Measurements from ENCODE around the gene C4B.
"Not testable (repeated sequence)": the region's sequence is repeated elsewhere in the genome, so short reads cannot be mapped to it uniquely, and the experiment has no call there.

C4B gene

GRCh38 chr6:32009537-32009936 is 5.1 kb upstream of the C4B start:
- H3K4me3 ChIP-seq (ENCODE audit: control insufficient read depth in 1 of 7, extremely low read depth in 1 of 7, insufficient read depth in 4 of 7, low read depth in 2 of 7, low read length in 6 of 7); H3K9me3 ChIP-seq (ENCODE audit: control extremely low read depth in 1 of 5, control insufficient read depth in 4 of 5, insufficient read depth in 2 of 5, low read depth in 1 of 5, low read length in 4 of 5); POLR2A ChIA-PET; CTCF ChIA-PET; H3K27ac ChIP-seq (ENCODE audit: insufficient read depth in 1 of 2, low read depth in 1 of 2, low read length in 2 of 2, poor library complexity in 1 of 2, severe bottlenecking in 2 of 2); DNase-seq; H3K27me3 ChIP-seq (replicated peaks in 2 of 5; ENCODE audit: control insufficient read depth in 4 of 5, insufficient read depth in 5 of 5, low read length in 4 of 5); H3K4me1 ChIP-seq (ENCODE audit: control extremely low read depth in 1 of 4, control insufficient read depth in 4 of 4, insufficient read depth in 4 of 4, low read length in 3 of 4); H3K36me3 ChIP-seq (ENCODE audit: control insufficient read depth in 4 of 4, insufficient read depth in 4 of 4, low read length in 3 of 4): not testable (repeated sequence)
- 86% methylated on average over 1 of the region's 12 CpGs for WGBS (ENCODE audit: insufficient coverage)

DNA sequence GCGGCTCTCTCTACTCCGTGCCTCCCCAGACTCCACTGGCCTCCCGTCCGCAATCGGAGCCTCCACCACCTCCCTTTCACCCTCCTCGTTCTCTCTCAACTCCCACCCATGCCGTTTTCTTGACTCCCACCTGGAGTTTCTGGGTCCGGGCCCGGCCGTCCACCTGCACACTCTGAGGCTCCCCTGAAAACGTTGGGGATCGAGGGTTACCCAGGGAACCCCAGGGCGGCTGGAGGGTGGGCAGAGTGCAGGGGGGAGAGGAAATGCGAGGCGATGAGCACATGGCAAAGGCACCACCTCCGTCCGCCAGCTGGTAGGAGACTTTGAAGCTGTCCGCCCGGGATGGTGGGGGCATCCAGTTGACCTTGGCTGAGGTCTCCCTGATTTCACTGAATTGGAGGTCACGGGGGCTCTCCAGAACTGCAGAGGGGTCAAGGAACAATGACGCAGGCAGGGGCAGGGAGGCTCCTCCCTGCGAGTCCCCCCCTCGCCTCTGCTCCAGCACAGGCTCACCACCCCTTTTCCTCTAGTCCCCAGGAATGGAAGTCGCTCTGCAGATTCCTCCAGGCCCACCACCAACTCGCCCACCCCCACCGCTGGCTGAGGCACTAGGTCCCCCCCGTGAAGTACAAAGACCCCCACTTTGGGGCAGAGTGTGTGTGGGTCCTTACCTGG is 3.6 kb upstream of the C4B start:
- H3K36me3 ChIP-seq (ENCODE audit: control insufficient read depth in 4 of 4, insufficient read depth in 4 of 4, low read length in 3 of 4); POLR2A ChIA-PET; DNase-seq; H3K4me1 ChIP-seq (ENCODE audit: control extremely low read depth in 1 of 4, control insufficient read depth in 4 of 4, insufficient read depth in 4 of 4, low read length in 3 of 4); H3K27ac ChIP-seq (ENCODE audit: insufficient read depth in 1 of 2, low read depth in 1 of 2, low read length in 2 of 2, poor library complexity in 1 of 2, severe bottlenecking in 2 of 2); H3K9me3 ChIP-seq (ENCODE audit: control extremely low read depth in 1 of 5, control insufficient read depth in 4 of 5, insufficient read depth in 2 of 5, low read depth in 1 of 5, low read length in 4 of 5); H3K27me3 ChIP-seq (replicated peaks in 2 of 5; ENCODE audit: control insufficient read depth in 4 of 5, insufficient read depth in 5 of 5, low read length in 4 of 5); H3K4me3 ChIP-seq (ENCODE audit: control insufficient read depth in 1 of 7, extremely low read depth in 1 of 7, insufficient read depth in 4 of 7, low read depth in 2 of 7, low read length in 6 of 7); CTCF ChIA-PET: not testable (repeated sequence)
- no CpG with 5 or more reads among the region's 27 CpGs for WGBS (ENCODE audit: insufficient coverage)

GRCh38 chr6:32012941-32013617 is 1.5 kb upstream of the C4B start:
- DNase-seq; POLR2A ChIA-PET; H3K27ac ChIP-seq (ENCODE audit: insufficient read depth in 1 of 2, low read depth in 1 of 2, low read length in 2 of 2, poor library complexity in 1 of 2, severe bottlenecking in 2 of 2); H3K36me3 ChIP-seq (ENCODE audit: control insufficient read depth in 4 of 4, insufficient read depth in 4 of 4, low read length in 3 of 4); CTCF ChIA-PET; H3K4me3 ChIP-seq (ENCODE audit: control insufficient read depth in 1 of 7, extremely low read depth in 1 of 7, insufficient read depth in 4 of 7, low read depth in 2 of 7, low read length in 6 of 7); H3K4me1 ChIP-seq (ENCODE audit: control extremely low read depth in 1 of 4, control insufficient read depth in 4 of 4, insufficient read depth in 4 of 4, low read length in 3 of 4); H3K27me3 ChIP-seq (replicated peaks in 2 of 5; ENCODE audit: control insufficient read depth in 4 of 5, insufficient read depth in 5 of 5, low read length in 4 of 5); H3K9me3 ChIP-seq (ENCODE audit: control extremely low read depth in 1 of 5, control insufficient read depth in 4 of 5, insufficient read depth in 2 of 5, low read depth in 1 of 5, low read length in 4 of 5): not testable (repeated sequence)
- 100% methylated on average over 3 of the region's 17 CpGs for WGBS (ENCODE audit: insufficient coverage)

- WGBS (ENCODE audit: insufficient coverage) = no CpG with 5 or more reads among the region's 5 CpGs
- H3K9me3 ChIP-seq (ENCODE audit: control extremely low read depth in 1 of 5, control insufficient read depth in 4 of 5, insufficient read depth in 2 of 5, low read depth in 1 of 5, low read length in 4 of 5); H3K4me3 ChIP-seq (ENCODE audit: control insufficient read depth in 1 of 7, extremely low read depth in 1 of 7, insufficient read depth in 4 of 7, low read depth in 2 of 7, low read length in 6 of 7); H3K36me3 ChIP-seq (ENCODE audit: control insufficient read depth in 4 of 4, insufficient read depth in 4 of 4, low read length in 3 of 4); DNase-seq; H3K27me3 ChIP-seq (replicated peaks in 2 of 5; ENCODE audit: control insufficient read depth in 4 of 5, insufficient read depth in 5 of 5, low read length in 4 of 5); H3K27ac ChIP-seq (ENCODE audit: insufficient read depth in 1 of 2, low read depth in 1 of 2, low read length in 2 of 2, poor library complexity in 1 of 2, severe bottlenecking in 2 of 2); H3K4me1 ChIP-seq (ENCODE audit: control extremely low read depth in 1 of 4, control insufficient read depth in 4 of 4, insufficient read depth in 4 of 4, low read length in 3 of 4); POLR2A ChIA-PET; CTCF ChIA-PET: not testable (repeated sequence)
These were observed 857 bp upstream of the C4B start for GRCh38 chr6:32013738-32014137.

GRCh38 chr6:32022100-32022499 is 7.5 kb downstream of the C4B start:
- CTCF ChIA-PET; H3K36me3 ChIP-seq (ENCODE audit: control insufficient read depth in 4 of 4, insufficient read depth in 4 of 4, low read length in 3 of 4); POLR2A ChIA-PET; H3K4me3 ChIP-seq (ENCODE audit: control insufficient read depth in 1 of 7, extremely low read depth in 1 of 7, insufficient read depth in 4 of 7, low read depth in 2 of 7, low read length in 6 of 7); H3K4me1 ChIP-seq (ENCODE audit: control extremely low read depth in 1 of 4, control insufficient read depth in 4 of 4, insufficient read depth in 4 of 4, low read length in 3 of 4); H3K9me3 ChIP-seq (ENCODE audit: control extremely low read depth in 1 of 5, control insufficient read depth in 4 of 5, insufficient read depth in 2 of 5, low read depth in 1 of 5, low read length in 4 of 5); H3K27me3 ChIP-seq (replicated peaks in 2 of 5; ENCODE audit: control insufficient read depth in 4 of 5, insufficient read depth in 5 of 5, low read length in 4 of 5); H3K27ac ChIP-seq (ENCODE audit: insufficient read depth in 1 of 2, low read depth in 1 of 2, low read length in 2 of 2, poor library complexity in 1 of 2, severe bottlenecking in 2 of 2); DNase-seq: not testable (repeated sequence)
- no CpG with 5 or more reads among the region's 10 CpGs for WGBS (ENCODE audit: insufficient coverage)

DNA sequence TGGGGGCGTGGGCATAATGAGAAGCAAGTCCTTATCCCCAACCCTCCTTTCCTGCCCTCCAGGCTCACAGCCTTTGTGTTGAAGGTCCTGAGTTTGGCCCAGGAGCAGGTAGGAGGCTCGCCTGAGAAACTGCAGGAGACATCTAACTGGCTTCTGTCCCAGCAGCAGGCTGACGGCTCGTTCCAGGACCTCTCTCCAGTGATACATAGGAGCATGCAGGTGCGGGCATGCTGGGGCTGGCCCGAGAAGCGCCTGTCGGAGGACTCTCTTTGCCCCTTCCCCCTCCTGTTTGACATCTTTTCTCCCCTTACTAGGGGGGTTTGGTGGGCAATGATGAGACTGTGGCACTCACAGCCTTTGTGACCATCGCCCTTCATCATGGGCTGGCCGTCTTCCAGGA is 14.0 kb downstream of the C4B start:
- POLR2A ChIA-PET; DNase-seq; H3K4me3 ChIP-seq (ENCODE audit: control insufficient read depth in 1 of 7, extremely low read depth in 1 of 7, insufficient read depth in 4 of 7, low read depth in 2 of 7, low read length in 6 of 7); H3K4me1 ChIP-seq (ENCODE audit: control extremely low read depth in 1 of 4, control insufficient read depth in 4 of 4, insufficient read depth in 4 of 4, low read length in 3 of 4); H3K27ac ChIP-seq (ENCODE audit: insufficient read depth in 1 of 2, low read depth in 1 of 2, low read length in 2 of 2, poor library complexity in 1 of 2, severe bottlenecking in 2 of 2); H3K9me3 ChIP-seq (ENCODE audit: control extremely low read depth in 1 of 5, control insufficient read depth in 4 of 5, insufficient read depth in 2 of 5, low read depth in 1 of 5, low read length in 4 of 5); H3K27me3 ChIP-seq (replicated peaks in 2 of 5; ENCODE audit: control insufficient read depth in 4 of 5, insufficient read depth in 5 of 5, low read length in 4 of 5); H3K36me3 ChIP-seq (ENCODE audit: control insufficient read depth in 4 of 4, insufficient read depth in 4 of 4, low read length in 3 of 4); CTCF ChIA-PET: not testable (repeated sequence)
- 67% methylated on average over 2 of the region's 10 CpGs for WGBS (ENCODE audit: insufficient coverage)

- H3K4me3 ChIP-seq (ENCODE audit: control insufficient read depth in 1 of 7, extremely low read depth in 1 of 7, insufficient read depth in 4 of 7, low read depth in 2 of 7, low read length in 6 of 7); H3K36me3 ChIP-seq (ENCODE audit: control insufficient read depth in 4 of 4, insufficient read depth in 4 of 4, low read length in 3 of 4); H3K9me3 ChIP-seq (ENCODE audit: control extremely low read depth in 1 of 5, control insufficient read depth in 4 of 5, insufficient read depth in 2 of 5, low read depth in 1 of 5, low read length in 4 of 5); DNase-seq; H3K27ac ChIP-seq (ENCODE audit: insufficient read depth in 1 of 2, low read depth in 1 of 2, low read length in 2 of 2, poor library complexity in 1 of 2, severe bottlenecking in 2 of 2); CTCF ChIA-PET; H3K27me3 ChIP-seq (replicated peaks in 2 of 5; ENCODE audit: control insufficient read depth in 4 of 5, insufficient read depth in 5 of 5, low read length in 4 of 5); POLR2A ChIA-PET; H3K4me1 ChIP-seq (ENCODE audit: control extremely low read depth in 1 of 4, control insufficient read depth in 4 of 4, insufficient read depth in 4 of 4, low read length in 3 of 4): not testable (repeated sequence)
- WGBS (ENCODE audit: insufficient coverage) = no CpG with 5 or more reads among the region's 14 CpGs
These were observed 15.0 kb downstream of the C4B start for GRCh38 chr6:32029553-32029952.

All from common myeloid progenitor, CD34-positive (primary cell).